Ishikawa (cell line): Measurements from ENCODE around the gene SUGP1.

ENCODE experiments used
- CEBPB ChIP-seq: IDR thresholded peaks from 2 replicates; pipeline ENCODE4 v1.6.1; 2012
- CREB1 ChIP-seq: IDR thresholded peaks from 2 replicates; pipeline ENCODE4 v1.6.1; 2012; ENCODE audit warnings: low read depth
- EGR1 ChIP-seq: IDR thresholded peaks from 2 replicates; pipeline ENCODE4 v1.6.1; 2012
- EP300 ChIP-seq: IDR thresholded peaks from 2 replicates; pipeline ENCODE4 v1.6.1; 2012; ENCODE audit warnings: borderline replicate concordance
- FOXM1 ChIP-seq: IDR thresholded peaks from 2 replicates; pipeline ENCODE4 v1.6.1; 2012; ENCODE audit warnings: low read depth, borderline replicate concordance
- NFIC ChIP-seq: IDR thresholded peaks from 2 replicates; pipeline ENCODE4 v1.6.1; 2012
- RAD21 ChIP-seq: IDR thresholded peaks from 2 replicates; pipeline ENCODE4 v1.6.1; 2012; ENCODE audit warnings: low read depth
- TAF1 ChIP-seq: IDR thresholded peaks from 2 replicates; pipeline ENCODE4 v1.6.1; 2012; ENCODE audit warnings: low read depth, mild to moderate bottlenecking
- TCF12 ChIP-seq: IDR thresholded peaks from 2 replicates; pipeline ENCODE4 v1.6.1; 2012; ENCODE audit warnings: low read depth
- TEAD4 ChIP-seq: IDR thresholded peaks from 2 replicates; pipeline ENCODE4 v1.6.1; 2012
- YY1 ChIP-seq: IDR thresholded peaks from 2 replicates; pipeline ENCODE4 v1.6.1; 2012; ENCODE audit warnings: low read depth
- ZBTB7A ChIP-seq: IDR thresholded peaks from 2 replicates; pipeline ENCODE4 v1.6.1; 2012; ENCODE audit warnings: low read depth
- TF ChIP-seq, protein P1 (sequence below): IDR thresholded peaks from 2 replicates; pipeline ENCODE4 v1.6.1; 2012
- TF ChIP-seq, protein P2 (sequence below): IDR thresholded peaks from 2 replicates; pipeline ENCODE4 v1.6.1; 2012; ENCODE audit warnings: low read depth, mild to moderate bottlenecking
- TF ChIP-seq, protein P3 (sequence below): IDR thresholded peaks from 2 replicates; pipeline ENCODE4 v1.6.1; 2012

SUGP1 gene

DNA sequence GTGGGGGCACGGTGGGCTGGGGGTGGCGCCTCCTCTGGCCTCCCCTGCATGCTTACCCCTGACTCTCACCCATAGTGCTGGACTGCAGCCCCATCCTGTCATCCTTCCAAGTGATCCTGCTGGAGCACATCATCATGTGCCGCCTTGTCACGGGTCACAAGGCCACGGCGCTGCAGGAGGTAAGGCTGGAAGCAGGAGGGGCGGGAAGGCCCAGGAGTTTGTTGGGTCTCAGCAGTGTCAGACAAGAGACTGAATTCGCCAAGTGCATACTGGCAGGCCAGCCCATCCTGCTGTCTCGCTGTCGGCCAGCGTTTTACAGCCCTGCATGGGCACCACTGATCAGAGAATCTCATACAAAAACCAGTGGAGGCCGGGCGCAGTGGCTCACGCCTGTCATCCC is 23.5 kb upstream of the SUGP1 start:
- no peak for TF ChIP-seq EP300
- TF ChIP-seq EGR1: no peak
- TF ChIP-seq, protein P1, sequence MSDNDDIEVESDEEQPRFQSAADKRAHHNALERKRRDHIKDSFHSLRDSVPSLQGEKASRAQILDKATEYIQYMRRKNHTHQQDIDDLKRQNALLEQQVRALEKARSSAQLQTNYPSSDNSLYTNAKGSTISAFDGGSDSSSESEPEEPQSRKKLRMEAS: no peak
- no peak for TF ChIP-seq CREB1
- no peak for TF ChIP-seq NFIC
- TF ChIP-seq, protein P2, sequence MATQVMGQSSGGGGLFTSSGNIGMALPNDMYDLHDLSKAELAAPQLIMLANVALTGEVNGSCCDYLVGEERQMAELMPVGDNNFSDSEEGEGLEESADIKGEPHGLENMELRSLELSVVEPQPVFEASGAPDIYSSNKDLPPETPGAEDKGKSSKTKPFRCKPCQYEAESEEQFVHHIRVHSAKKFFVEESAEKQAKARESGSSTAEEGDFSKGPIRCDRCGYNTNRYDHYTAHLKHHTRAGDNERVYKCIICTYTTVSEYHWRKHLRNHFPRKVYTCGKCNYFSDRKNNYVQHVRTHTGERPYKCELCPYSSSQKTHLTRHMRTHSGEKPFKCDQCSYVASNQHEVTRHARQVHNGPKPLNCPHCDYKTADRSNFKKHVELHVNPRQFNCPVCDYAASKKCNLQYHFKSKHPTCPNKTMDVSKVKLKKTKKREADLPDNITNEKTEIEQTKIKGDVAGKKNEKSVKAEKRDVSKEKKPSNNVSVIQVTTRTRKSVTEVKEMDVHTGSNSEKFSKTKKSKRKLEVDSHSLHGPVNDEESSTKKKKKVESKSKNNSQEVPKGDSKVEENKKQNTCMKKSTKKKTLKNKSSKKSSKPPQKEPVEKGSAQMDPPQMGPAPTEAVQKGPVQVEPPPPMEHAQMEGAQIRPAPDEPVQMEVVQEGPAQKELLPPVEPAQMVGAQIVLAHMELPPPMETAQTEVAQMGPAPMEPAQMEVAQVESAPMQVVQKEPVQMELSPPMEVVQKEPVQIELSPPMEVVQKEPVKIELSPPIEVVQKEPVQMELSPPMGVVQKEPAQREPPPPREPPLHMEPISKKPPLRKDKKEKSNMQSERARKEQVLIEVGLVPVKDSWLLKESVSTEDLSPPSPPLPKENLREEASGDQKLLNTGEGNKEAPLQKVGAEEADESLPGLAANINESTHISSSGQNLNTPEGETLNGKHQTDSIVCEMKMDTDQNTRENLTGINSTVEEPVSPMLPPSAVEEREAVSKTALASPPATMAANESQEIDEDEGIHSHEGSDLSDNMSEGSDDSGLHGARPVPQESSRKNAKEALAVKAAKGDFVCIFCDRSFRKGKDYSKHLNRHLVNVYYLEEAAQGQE: no peak
- TF ChIP-seq, protein P3, sequence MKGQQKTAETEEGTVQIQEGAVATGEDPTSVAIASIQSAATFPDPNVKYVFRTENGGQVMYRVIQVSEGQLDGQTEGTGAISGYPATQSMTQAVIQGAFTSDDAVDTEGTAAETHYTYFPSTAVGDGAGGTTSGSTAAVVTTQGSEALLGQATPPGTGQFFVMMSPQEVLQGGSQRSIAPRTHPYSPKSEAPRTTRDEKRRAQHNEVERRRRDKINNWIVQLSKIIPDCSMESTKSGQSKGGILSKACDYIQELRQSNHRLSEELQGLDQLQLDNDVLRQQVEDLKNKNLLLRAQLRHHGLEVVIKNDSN: no peak
- no peak for TF ChIP-seq TCF12
- TF ChIP-seq FOXM1: no peak
- TF ChIP-seq RAD21: no peak
- no peak for TF ChIP-seq ZBTB7A

DNA sequence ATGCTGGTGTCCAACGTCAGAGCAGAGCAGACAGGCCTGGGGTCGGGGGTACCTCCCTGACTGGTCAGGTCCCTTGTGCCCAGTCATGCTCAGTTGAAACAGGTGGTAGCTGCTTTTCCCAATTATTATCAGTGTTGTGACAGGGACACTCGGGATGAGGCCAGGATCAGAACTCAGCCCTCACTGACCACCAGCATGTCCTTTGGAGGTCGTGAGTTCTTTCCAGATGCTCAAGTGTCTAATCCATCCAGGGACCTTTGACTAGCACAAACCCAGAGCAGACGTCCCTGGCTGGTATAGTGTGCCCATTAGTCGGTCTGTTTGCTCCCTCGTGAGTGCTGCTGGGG is 22.7 kb upstream of the SUGP1 start:
- no peak for TF ChIP-seq EP300
- TF ChIP-seq RAD21: no peak
- TF ChIP-seq TEAD4: no peak
- no peak for TF ChIP-seq TCF12
- TF ChIP-seq NFIC: no peak
- TF ChIP-seq TAF1: no peak
- TF ChIP-seq, protein P3: no peak
- TF ChIP-seq YY1: no peak
- TF ChIP-seq, protein P2: no peak
- no peak for TF ChIP-seq EGR1
- TF ChIP-seq, protein P1: no peak
- TF ChIP-seq CEBPB: no peak
- no peak for TF ChIP-seq FOXM1
- no peak for TF ChIP-seq CREB1
- no peak for TF ChIP-seq ZBTB7A

DNA sequence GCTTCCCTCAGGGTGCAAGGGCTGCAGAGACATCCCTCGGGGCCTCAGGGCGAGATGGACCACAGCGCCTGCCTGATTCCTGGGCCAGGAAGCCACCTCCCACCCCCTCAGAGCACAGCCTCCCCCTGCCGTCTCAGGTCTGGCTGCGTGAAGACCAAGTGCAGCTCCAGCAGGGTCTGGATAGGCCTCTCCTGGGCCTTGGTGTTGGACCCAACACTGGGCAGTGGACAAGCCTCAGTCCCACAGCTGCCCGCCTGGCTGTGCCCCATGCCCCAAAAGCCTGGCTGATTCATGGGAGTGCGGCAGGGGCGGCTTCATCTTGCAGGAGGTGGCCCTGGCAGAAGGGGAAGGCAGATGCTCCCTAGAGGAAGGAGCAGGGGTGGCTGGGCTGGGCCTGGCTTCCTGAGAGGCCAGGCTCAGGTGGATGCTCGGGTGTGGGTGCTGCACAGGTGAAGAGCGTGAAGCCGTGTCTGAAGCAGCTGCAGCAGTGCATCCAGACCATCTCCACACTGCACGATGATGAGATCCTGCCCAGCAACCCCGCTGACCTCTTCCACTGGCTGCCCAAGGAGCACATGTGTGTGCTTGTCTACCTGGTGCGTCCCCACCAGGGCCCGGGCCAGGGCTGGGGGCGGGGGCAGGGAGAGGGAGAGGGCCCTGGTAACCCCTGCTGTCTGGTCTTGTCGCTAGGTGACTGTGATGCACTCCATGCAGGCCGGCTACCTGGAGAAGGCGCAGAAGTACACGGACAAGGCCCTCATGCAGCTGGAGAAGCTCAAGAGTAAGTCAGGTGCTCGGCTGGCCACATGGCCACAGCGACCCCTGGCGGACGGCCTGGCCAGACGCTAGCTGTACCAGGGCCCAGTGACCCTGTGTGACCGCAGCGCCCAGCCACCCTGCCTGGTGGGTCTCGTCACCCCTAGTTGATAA is 22.0 kb upstream of the SUGP1 start:
- TF ChIP-seq EGR1 (no peak), CREB1 (no peak), TCF12 (no peak), RAD21 (peak; percentile 73), TEAD4 (no peak), YY1 (no peak), ZBTB7A (no peak), CEBPB (no peak), TAF1 (no peak), FOXM1 (no peak), EP300 (no peak), NFIC (no peak)
- TF ChIP-seq, protein P2: no peak
- TF ChIP-seq, protein P3: peak; percentile 50; the same call in 1 of the 2 replicates
- TF ChIP-seq, protein P1: peak; percentile 56; the same call in 1 of the 2 replicates
